Smooth muscle cell (in vitro differentiated cells): Measurements from ENCODE around the gene GTPBP6. TPM values are rescaled to one million over a fixed set of nuclear protein-coding genes. Genes with fewer than 3 reads are reported as not detected.

Experiments
- DNase-seq: peaks from one replicate; lab custom pipeline; 2025; ENCODE audit not compliant: unreplicated experiment; lab: John Stamatoyannopoulos, UW
- H2AFZ ChIP-seq: fragments of 200-600 bp; sonication (generic); 2 replicates; pipeline ENCODE4 v1.6.0; 2016; ENCODE audit warnings: antibody characterized with exemption, low read depth, mild to moderate bottlenecking
- H3F3A ChIP-seq: fragments of 200-600 bp; sonication (generic); 2 replicates; pipeline ENCODE4 v1.6.0; 2017; ENCODE audit warnings: antibody characterized with exemption, low read depth
- H3K27ac ChIP-seq: fragments of 200-600 bp; sonication (generic); 2 replicates; pipeline ENCODE4 v1.5.1; 2016; ENCODE audit warnings: low read depth, mild to moderate bottlenecking
- H3K27me3 ChIP-seq: fragments of 200-600 bp; sonication (generic); 2 replicates; pipeline ENCODE4 v1.6.1; 2016; ENCODE audit warnings: low read depth, mild to moderate bottlenecking
- H3K36me3 ChIP-seq: fragments of 200-600 bp; sonication (generic); 2 replicates; pipeline ENCODE4 v1.5.1; 2016; ENCODE audit warnings: low read depth
- H3K4me1 ChIP-seq: fragments of 200-600 bp; sonication (generic); 2 replicates; pipeline ENCODE4 v1.5.1; 2016; ENCODE audit warnings: low read depth
- H3K4me2 ChIP-seq: fragments of 200-600 bp; sonication (generic); 2 replicates; pipeline ENCODE4 v1.6.0; 2016; ENCODE audit warnings: mild to moderate bottlenecking
- H3K4me3 ChIP-seq: fragments of 200-600 bp; sonication (generic); 2 replicates; pipeline ENCODE4 v1.5.1; 2016; ENCODE audit warnings: mild to moderate bottlenecking
- H3K79me2 ChIP-seq: fragments of 200-600 bp; sonication (generic); 2 replicates; pipeline ENCODE4 v1.6.0; 2016; ENCODE audit warnings: low read depth, mild to moderate bottlenecking
- H3K9ac ChIP-seq: fragments of 200-600 bp; sonication (generic); 2 replicates; pipeline ENCODE4 v1.6.0; 2016; ENCODE audit warnings: low read depth
- H3K9me3 ChIP-seq: fragments of 200-600 bp; sonication (generic); replicated peaks from 2 replicates; pipeline ENCODE4 v1.5.1; 2016; ENCODE audit warnings: low read depth
- H4K20me1 ChIP-seq: fragments of 200-600 bp; sonication (generic); 2 replicates; pipeline ENCODE4 v1.6.0; 2016; ENCODE audit warnings: low read depth
- WGBS: methylation state at CpG from one replicate; pipeline ENCODE4 v1.1.7; 2016; ENCODE audit warnings: low lambda C conversion rate; 5-methylcytosine and 5-hydroxymethylcytosine counted together
- polyA plus RNA-seq: library from polyadenylated mRNA; unstranded; fragments of >200 nt; fragmentation: Nextera tagmentation; extraction: Ambion mirVana; gene quantifications from 2 replicates; pipeline ENCODE4 v1.2.1, GENCODE V29; 2016
- total RNA-seq: library from RNA; depleted of rRNA; stranded (reverse); fragments of >200 nt; gene quantifications from 2 replicates; pipeline ENCODE4 v1.2.3, GENCODE V29; 2014
- TF ChIP-seq, protein P1 (sequence below): fragments of 200-600 bp; sonication (generic); IDR thresholded peaks from 2 replicates; pipeline ENCODE4 v1.5.1; 2017; ENCODE audit warnings: borderline replicate concordance, mild to moderate bottlenecking, antibody characterized with exemption; ENCODE audit not compliant: insufficient read depth, poor library complexity, severe bottlenecking

Gene GTPBP6
- total and polyA plus RNA-seq, 2 experiments from 2014 or later, result 25.3 to 59.5 TPM

DNA sequence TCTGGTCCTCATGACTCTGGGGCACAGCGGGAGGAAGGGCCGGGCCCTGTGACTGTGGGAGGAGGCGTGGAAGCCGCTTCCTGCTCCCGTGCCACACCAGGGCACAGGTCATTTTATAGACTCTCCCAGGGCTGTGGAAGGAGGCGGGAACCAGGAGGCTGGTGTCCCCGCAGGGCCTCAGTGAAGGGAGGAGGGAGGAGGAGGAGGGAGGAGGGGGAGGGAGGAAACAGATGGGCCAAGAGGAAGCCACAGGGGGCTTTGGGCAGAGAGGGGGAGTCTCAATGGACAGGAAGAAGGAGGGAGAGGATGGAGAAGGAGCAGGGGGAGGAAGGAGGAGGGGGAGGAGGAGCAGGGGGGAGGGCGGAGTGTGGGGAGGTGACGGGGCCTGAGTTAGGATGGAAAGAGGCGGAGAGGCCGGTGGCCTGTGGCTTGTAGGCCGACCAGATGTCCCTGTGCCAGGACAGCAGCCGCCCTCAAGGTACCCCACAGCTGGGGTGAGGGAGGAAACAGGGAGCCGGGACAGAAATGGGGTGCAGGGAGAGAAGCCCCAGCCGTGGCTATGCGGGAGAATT lies 43.6 kb downstream of the GTPBP6 start:
- no peaks in the 10 kb centered on the region for H3K79me2 ChIP-seq
- H4K20me1 ChIP-seq, result no peaks in the 10 kb centered on the region
- H3K4me2 ChIP-seq, result peak overlapping the region; percentile 97
- no peaks in the 10 kb centered on the region for H3K9me3 ChIP-seq
- H3K27ac ChIP-seq, result no peak overlapping the region
- H3K36me3 ChIP-seq, result no peaks in the 10 kb centered on the region
- no peak for DNase-seq
- WGBS, result 39% methylated on average over 9 of the region's 16 CpGs
- H3F3A ChIP-seq, result no peaks in the 10 kb centered on the region
- H2AFZ ChIP-seq, result no peak overlapping the region
- H3K27me3 ChIP-seq, result no peaks in the 10 kb centered on the region
- peak overlapping the region; percentile 73 for H3K4me3 ChIP-seq
- peaks cover 8% of the 10 kb centered on the region for H3K4me1 ChIP-seq
- TF ChIP-seq, protein P1, sequence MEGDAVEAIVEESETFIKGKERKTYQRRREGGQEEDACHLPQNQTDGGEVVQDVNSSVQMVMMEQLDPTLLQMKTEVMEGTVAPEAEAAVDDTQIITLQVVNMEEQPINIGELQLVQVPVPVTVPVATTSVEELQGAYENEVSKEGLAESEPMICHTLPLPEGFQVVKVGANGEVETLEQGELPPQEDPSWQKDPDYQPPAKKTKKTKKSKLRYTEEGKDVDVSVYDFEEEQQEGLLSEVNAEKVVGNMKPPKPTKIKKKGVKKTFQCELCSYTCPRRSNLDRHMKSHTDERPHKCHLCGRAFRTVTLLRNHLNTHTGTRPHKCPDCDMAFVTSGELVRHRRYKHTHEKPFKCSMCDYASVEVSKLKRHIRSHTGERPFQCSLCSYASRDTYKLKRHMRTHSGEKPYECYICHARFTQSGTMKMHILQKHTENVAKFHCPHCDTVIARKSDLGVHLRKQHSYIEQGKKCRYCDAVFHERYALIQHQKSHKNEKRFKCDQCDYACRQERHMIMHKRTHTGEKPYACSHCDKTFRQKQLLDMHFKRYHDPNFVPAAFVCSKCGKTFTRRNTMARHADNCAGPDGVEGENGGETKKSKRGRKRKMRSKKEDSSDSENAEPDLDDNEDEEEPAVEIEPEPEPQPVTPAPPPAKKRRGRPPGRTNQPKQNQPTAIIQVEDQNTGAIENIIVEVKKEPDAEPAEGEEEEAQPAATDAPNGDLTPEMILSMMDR, result no peak
- H3K9ac ChIP-seq, result no peak overlapping the region

DNA sequence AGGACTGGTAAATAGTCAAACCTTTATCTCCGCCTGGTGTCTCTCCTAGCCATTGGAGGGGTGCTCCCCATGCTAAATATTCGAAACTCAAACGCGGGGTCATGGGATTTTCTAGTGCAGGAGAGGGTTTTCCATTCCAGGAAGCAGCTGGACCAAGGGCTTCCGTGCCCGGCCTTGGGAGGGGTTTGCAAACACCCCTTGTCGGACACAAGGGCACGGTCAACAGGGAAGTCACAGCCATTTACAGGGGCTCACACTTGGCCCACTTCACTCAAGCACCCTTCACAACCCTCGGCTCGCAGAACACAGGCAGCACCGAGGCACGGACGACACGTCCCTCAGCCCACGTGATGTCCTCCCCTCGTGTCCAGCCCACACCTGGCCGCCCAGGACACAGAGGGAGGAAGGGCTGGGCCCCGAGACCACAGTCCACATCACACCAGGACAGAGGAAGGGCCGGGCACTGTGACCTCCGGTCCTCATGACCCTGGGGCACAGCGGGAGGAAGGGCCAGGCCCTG lies 47.7 kb downstream of the GTPBP6 start:
- DNase-seq, result no peak
- H3K79me2 ChIP-seq, result no peaks in the 10 kb centered on the region
- peaks cover 7% of the 10 kb centered on the region for H3K4me1 ChIP-seq
- no peaks in the 10 kb centered on the region for H3K27me3 ChIP-seq
- H3K9ac ChIP-seq, result no peak overlapping the region
- H3K27ac ChIP-seq, result no peak overlapping the region
- no peak overlapping the region for H3K4me2 ChIP-seq
- H3K4me3 ChIP-seq, result no peak overlapping the region
- TF ChIP-seq, protein P1, result no peak
- no peak overlapping the region for H2AFZ ChIP-seq
- 88% methylated on average over 18 of the region's 21 CpGs for WGBS
- H3K9me3 ChIP-seq, result no peaks in the 10 kb centered on the region
- H4K20me1 ChIP-seq, result no peaks in the 10 kb centered on the region
- H3F3A ChIP-seq, result no peaks in the 10 kb centered on the region
- no peaks in the 10 kb centered on the region for H3K36me3 ChIP-seq

DNA sequence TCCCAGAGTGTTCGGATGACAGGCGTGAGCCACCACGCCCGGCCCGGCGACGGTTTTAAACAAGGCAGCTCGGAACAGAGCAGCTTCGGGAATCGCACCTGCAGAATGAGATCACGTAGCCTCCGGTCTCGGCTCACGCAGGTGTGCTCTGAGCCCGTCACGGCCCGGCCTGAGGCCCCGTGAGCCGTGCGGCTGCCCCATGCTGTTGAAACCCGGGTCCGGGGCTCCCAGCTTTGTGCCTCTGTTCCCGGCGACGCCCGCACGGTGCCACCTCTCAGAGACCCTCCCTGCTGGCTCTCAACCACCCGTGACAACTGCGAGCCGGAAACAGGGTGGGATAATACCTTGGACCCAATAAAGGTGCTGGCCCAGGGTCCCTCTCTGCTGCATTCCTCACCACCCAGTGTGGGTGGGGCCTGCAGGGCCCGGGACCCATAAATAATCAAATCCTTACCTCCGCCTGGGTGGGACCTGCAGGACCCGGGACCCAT lies 50.8 kb downstream of the GTPBP6 start:
- Histone ChIP-seq H3K4me3 (no peak overlapping the region), H3K27ac (no peak overlapping the region), H3K4me2 (no peak overlapping the region), H2AFZ (no peak overlapping the region), H4K20me1 (no peaks in the 10 kb centered on the region), H3K4me1 (no peaks in the 10 kb centered on the region), H3K9me3 (no peaks in the 10 kb centered on the region), H3K9ac (no peak overlapping the region), H3K79me2 (no peaks in the 10 kb centered on the region), H3K36me3 (no peaks in the 10 kb centered on the region), H3F3A (no peaks in the 10 kb centered on the region), H3K27me3 (no peaks in the 10 kb centered on the region)
- 59% methylated on average over 26 of the region's 33 CpGs for WGBS
- DNase-seq, result no peak
- TF ChIP-seq, protein P1, result no peak

DNA sequence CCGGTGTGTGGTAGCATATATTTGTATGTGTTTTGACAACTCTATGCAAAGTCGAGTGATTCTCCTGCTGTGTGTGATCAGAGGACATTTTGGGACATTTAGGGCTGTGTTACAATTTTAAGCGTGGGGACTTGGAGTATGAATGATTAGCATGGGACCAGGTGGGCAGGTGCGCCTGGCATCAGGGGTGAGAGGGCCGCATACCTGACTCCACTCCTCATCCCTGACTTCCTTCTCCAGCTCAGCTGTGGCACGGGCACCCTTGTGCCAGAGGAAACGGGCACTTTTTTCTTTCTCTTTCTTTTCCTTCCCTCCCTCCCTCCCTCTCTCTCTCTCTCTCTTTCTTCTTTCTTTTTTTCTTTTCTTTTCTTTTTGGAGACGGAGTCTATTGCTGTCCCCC lies 53.1 kb downstream of the GTPBP6 start:
- Histone ChIP-seq H2AFZ (no peak overlapping the region), H3K9me3 (no peaks in the 10 kb centered on the region), H3K27ac (no peak overlapping the region), H3F3A (peaks cover 11% of the 10 kb centered on the region), H3K4me1 (no peaks in the 10 kb centered on the region), H3K27me3 (no peaks in the 10 kb centered on the region), H3K4me2 (no peak overlapping the region), H3K9ac (no peak overlapping the region), H3K4me3 (no peak overlapping the region), H3K36me3 (no peaks in the 10 kb centered on the region), H4K20me1 (no peaks in the 10 kb centered on the region), H3K79me2 (no peaks in the 10 kb centered on the region)
- WGBS, result 96% methylated on average over 7 of the region's 8 CpGs
- no peak for DNase-seq
- TF ChIP-seq, protein P1, result no peak
